Adrenal gland (tissue), 12 donors: Measurements from ENCODE around the gene ZMYND10. TPM values are rescaled to one million over a fixed set of nuclear protein-coding genes. Genes with fewer than 3 reads are reported as not detected.

Experiments
- DNase-seq, 7 donors: peaks; one replicate each; pipeline ENCODE4 v3.0.0-alpha.2; 2019 to 2020
- H3K27ac ChIP-seq, 5 donors: fragments of 200-600 bp; sonication (generic) in 4 of 5; 1 replicate in 3 of 5; 2 replicates in 2 of 5; pipeline versions ENCODE4 v1.5.1 to v1.8.0; 2016 to 2020; ENCODE audit warnings: mild to moderate bottlenecking in 1 of 5
- H3K27me3 ChIP-seq: fragments of 200-600 bp; 2 replicates; pipeline ENCODE4 v1.8.0; 2021
- H3K36me3 ChIP-seq, 2 donors: fragments of 200-600 bp; replicated peaks in 1 of 2; 1 replicate in 1 of 2; 2 replicates in 1 of 2; pipeline versions ENCODE4 v1.5.1 to v1.8.0; 2018 to 2022
- H3K4me1 ChIP-seq, 2 donors: fragments of 200-600 bp; replicated peaks in 1 of 2; 1 replicate in 1 of 2; 2 replicates in 1 of 2; pipeline versions ENCODE4 v1.5.1 to v1.8.0; 2018 to 2021
- H3K4me3 ChIP-seq, 4 donors: fragments of 200-600 bp; sonication (generic) in 3 of 4; one replicate each; pipeline ENCODE4 v1.5.1; 2016 to 2018
- H3K9me3 ChIP-seq, 3 donors: fragments of 200-600 bp; sonication (generic) in 1 of 3; replicated peaks in 1 of 3; 1 replicate in 2 of 3; 2 replicates in 1 of 3; pipeline versions ENCODE4 v1.5.1 to v1.8.0; 2016 to 2021
- POLR2A ChIP-seq, 2 donors: fragments of 450-650 bp; IDR thresholded peaks; one replicate each; pipeline ENCODE4 v1.6.1; 2017; ENCODE audit warnings: antibody characterized with exemption in 2 of 2, mild to moderate bottlenecking in 2 of 2, moderate library complexity in 1 of 2
- WGBS, 4 donors: extraction: QIAGEN DNeasy Blood & Tissue Kit in 2 of 4; methylation state at CpG; one replicate each; pipeline versions ENCODE4 v1.1.5 to v1.1.7; 2013 to 2017; 5-methylcytosine and 5-hydroxymethylcytosine counted together
- intact Hi-C, 2 donors: fragments of 100-400 bp; cut with DNase I; formaldehyde crosslinking; loops; one replicate each; pipeline versions ENCODE4 v1.14.1 to v1.15.0; 2022 to 2023
- polyA plus RNA-seq, 3 donors: library from polyadenylated mRNA; stranded (reverse); fragments of 200-250 nt in 2 of 3; fragments of 350-450 nt in 1 of 3; fragmentation: Illumina TruSeq in 1 of 3; extraction: RNeasy Lipid Tissue Mini Kit (QIAGEN cat#74804) in 1 of 3; gene quantifications; one replicate each; pipeline ENCODE4 v1.2.3, GENCODE V29; 2013 to 2014
- total RNA-seq, 9 donors: library from RNA; depleted of rRNA in 4 of 9; stranded (reverse); fragments of >200 nt in 4 of 9; fragments of 120-200 nt in 1 of 9; fragmentation: NEBNext Ultra II Directional in 1 of 9; extraction: Animal tissue kit (Norgen Biotek cat#: 25700) in 1 of 9; gene quantifications; one replicate each; pipeline versions ENCODE4 v1.1.0 to v1.2.4, GENCODE V29; 2013 to 2023
- TF ChIP-seq, protein P1 (sequence below), 6 experiments: fragments of 450-650 bp in 4 of 6; fragments of 200-600 bp in 2 of 6; sonication (generic) in 1 of 6; IDR thresholded peaks; 1 replicate in 5 of 6; 2 replicates in 1 of 6; pipeline versions ENCODE4 v1.5.1 to v1.8.0; 2016 to 2021; ENCODE audit warnings: antibody characterized with exemption in 6 of 6, mild to moderate bottlenecking in 2 of 6, moderate library complexity in 1 of 6
- donor health status: healthy with polysubstance abuse.
- donor health status: Bipolar disorder and iron deficiency.
- donor health status: DM: yes; HTN: yes; CAD: no.
- donor health status: DM: no; HTN: no; CAD: no.
- donor health status: DM: no; HTN: no; CAD: no.
- donor health status: DM: yes; HTN: yes; CAD: no.

The ZMYND10 gene
- total and polyA plus RNA-seq, 12 donors, result 0.11 to 1.9 (median 0.51) TPM; not detected in 4

DNA sequence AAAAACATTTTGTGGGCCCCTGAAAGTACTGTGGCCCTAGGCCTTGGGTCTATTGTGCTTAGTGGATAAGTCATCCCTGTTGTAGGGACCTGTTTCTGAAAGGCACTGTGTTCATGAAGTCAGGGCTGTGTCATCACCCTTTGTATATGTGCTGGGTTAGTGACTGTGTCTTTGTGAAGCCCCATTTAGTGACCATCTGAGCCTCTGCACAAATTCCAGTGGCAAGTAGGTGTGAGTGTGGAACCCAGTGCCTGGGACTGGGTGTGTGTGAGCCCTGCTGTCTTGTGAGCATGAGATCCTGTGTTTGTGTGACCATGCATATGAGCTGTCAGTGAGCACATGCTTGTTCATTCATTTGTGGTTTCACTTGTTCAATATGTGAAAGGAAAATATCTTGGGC lies 40.9 kb downstream of the ZMYND10 start:
- Histone ChIP-seq H3K36me3 (no peaks in the 10 kb centered on the region), H3K27me3 (no peaks in the 10 kb centered on the region), H3K27ac (no peak overlapping the region), H3K4me1 (peaks cover 25 to 37% of the 10 kb centered on the region in 2 donors), H3K9me3 (peaks cover 0 to 5% (median 0%) of the 10 kb centered on the region in 3 donors), H3K4me3 (no peak overlapping the region)
- intact Hi-C loops, result no loop called here
- DNase-seq, result no peak
- TF ChIP-seq, protein P1, sequence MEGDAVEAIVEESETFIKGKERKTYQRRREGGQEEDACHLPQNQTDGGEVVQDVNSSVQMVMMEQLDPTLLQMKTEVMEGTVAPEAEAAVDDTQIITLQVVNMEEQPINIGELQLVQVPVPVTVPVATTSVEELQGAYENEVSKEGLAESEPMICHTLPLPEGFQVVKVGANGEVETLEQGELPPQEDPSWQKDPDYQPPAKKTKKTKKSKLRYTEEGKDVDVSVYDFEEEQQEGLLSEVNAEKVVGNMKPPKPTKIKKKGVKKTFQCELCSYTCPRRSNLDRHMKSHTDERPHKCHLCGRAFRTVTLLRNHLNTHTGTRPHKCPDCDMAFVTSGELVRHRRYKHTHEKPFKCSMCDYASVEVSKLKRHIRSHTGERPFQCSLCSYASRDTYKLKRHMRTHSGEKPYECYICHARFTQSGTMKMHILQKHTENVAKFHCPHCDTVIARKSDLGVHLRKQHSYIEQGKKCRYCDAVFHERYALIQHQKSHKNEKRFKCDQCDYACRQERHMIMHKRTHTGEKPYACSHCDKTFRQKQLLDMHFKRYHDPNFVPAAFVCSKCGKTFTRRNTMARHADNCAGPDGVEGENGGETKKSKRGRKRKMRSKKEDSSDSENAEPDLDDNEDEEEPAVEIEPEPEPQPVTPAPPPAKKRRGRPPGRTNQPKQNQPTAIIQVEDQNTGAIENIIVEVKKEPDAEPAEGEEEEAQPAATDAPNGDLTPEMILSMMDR (IDR thresholded peaks at IDR 0.05), result no peak
- TF ChIP-seq POLR2A (IDR thresholded peaks at IDR 0.05), result no peak

DNA sequence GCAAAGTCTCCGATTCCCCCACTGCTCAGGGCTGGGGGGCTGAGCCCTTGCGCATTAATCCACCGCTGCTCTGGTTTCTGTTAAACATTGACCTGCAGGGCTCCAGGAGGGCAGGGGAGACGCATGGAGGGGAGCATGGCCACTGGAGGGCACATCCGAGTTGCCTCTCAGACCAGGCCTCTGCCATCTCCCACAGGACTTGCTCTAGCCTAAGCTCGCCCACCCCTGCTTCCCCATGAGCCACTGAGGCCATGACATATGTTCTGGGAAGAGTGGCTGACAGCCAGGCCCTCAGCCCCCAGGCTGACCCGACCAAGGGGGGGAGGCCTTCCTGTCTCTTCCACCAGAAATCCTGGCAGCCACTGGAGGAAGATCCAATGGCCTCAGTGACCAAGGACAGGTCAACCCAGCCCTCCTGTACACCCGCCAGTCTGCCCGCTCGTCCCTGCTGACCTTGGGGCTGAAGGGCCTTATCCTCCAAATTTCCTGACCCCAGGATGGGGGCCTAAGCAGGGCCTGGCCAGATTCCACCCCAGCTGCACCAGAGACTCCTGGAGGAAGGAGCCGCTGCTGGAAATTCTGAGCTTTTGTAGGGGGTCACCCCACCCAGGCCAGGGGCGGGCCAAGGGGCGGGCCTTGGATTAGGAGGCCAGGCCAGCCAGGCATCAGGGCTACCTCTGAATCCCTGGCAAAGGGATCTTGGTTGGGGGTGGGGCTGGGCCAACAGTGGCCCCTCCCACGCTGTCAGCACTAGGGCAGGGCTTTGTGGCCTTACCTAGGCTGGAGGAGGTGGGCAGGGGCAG lies 42.3 kb downstream of the ZMYND10 start, which contains the start of gene HYAL1:
Gene HYAL1 (minus strand): TSS at position 562 of the 803 bp plus-strand sequence. CDS start 618 bp downstream, outside the sequence.
- TF ChIP-seq POLR2A (IDR thresholded peaks at IDR 0.05), result peak in 1 of 2 donors; percentile 39
- TF ChIP-seq, protein P1 (IDR thresholded peaks at IDR 0.05), result peak in 1 of 6 experiments; percentile 13
- Histone ChIP-seq H3K4me1 (peaks cover 26 to 44% of the 10 kb centered on the region in 2 donors), H3K27me3 (no peaks in the 10 kb centered on the region), H3K27ac (peak within 1 kb of the TSS; percentile 60 to 86 (median 74)), H3K9me3 (no peaks in the 10 kb centered on the region), H3K36me3 (no peaks in the 10 kb centered on the region), H3K4me3 (peak within 1 kb of the TSS in 2 of 4 donors; percentile 14 to 35)
- intact Hi-C loops, result no loop called here
- 41 to 57% (median 50%) methylated on average over 1 to 14 of the region's 14 CpGs for WGBS, 4 donors
- peak; percentile 77 to 90 (median 88) for DNase-seq

DNA sequence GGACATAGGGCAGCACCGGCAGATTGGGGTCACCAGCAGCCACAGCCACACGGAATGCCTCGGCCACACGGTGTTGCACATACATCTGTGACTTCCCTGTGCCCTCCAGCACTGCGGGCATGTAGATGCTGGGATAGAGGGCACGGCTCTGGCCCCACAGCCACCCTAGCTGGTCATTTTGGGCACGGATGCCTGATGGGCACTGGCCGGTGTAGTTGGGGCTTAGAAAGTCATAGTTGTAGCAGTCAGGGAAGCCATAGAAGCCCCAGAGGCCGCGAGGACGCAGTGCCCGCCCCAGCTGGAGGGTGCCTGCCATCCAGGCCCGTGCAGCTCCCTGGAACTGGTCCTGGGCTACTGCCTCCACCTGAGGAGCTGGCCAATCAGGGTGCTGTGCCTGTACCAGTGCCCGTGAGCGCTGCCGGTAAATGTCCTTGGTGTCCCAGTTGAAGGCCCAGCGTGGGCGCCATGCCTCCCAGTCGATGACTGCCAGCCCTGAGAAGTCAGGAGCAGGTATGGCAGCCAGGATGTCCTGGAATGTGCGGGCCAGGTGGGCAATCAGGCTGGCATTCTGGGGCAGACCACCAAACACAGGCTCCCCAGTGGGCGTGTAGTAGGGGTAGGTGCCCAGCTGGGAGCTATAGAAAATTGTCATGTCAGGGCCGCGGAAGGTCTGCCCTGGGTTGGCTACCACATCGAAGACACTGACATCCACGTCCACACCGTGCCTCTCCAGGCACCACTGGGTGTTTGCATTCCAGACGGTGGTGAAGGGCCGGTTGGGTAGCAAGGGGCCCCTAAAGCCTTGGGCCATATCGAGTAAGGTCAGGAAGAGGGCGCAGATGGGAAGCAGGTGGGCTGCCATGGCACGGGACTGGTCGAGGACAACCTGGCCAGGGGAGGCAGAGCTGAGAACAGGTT lies 43.2 kb downstream of the ZMYND10 start:
- Histone ChIP-seq H3K4me1 (peaks cover 26 to 48% of the 10 kb centered on the region in 2 donors), H3K9me3 (no peaks in the 10 kb centered on the region), H3K27me3 (no peaks in the 10 kb centered on the region), H3K36me3 (no peaks in the 10 kb centered on the region), H3K4me3 (peak overlapping the region in 1 of 4 donors; percentile 35), H3K27ac (peak overlapping the region in 4 of 5 donors; percentile 68 to 86 (median 76))
- peak in 3 of 7 donors; percentile 49 to 59 (median 49) for DNase-seq
- intact Hi-C loops, result no loop called here
- WGBS, 4 donors, result 78 to 80% (median 79%) methylated on average over 13 to 32 of the region's 32 CpGs
- TF ChIP-seq, protein P1 (IDR thresholded peaks at IDR 0.05), result no peak
